Inferior parietal cortex (tissue), 1 donor: Measurements from ENCODE around the gene IQCF6.
A peak's percentile ranks its signal among the peaks of the same experiment; 100 is the strongest.
"Not testable (repeated sequence)": the region's sequence is repeated elsewhere in the genome, so short reads cannot be mapped to it uniquely, and the experiment has no call there.

ENCODE experiments used
- DNase-seq: peaks from one replicate; pipeline ENCODE4 v3.0.0-alpha.2; 2016; ENCODE audit errors: extremely low spot score

IQCF6 gene

DNA sequence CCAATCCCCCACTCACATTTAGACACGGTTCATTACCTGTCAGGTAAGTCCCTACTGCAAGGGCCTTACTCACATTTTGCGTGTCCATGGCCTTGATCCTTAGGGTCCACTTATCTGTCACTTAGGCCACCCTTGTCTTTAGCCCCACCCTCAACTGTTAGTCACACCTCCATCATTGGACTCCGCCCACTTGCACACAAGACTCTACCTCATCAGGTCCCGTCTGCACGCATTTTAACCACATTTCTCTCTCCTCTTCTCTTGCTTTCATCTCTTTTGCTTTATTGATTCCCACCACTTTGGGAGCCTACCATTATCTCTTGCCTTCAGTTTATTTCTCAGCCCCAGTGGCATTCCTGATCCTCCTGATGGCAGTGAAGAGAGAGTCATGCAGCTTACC lies at the start of gene IQCF6:
TSS of gene IQCF6 (minus strand) at position 101 of the 400 bp plus-strand sequence. CDS start at position 88, 13 bp downstream.
- no peak for DNase-seq

DNA sequence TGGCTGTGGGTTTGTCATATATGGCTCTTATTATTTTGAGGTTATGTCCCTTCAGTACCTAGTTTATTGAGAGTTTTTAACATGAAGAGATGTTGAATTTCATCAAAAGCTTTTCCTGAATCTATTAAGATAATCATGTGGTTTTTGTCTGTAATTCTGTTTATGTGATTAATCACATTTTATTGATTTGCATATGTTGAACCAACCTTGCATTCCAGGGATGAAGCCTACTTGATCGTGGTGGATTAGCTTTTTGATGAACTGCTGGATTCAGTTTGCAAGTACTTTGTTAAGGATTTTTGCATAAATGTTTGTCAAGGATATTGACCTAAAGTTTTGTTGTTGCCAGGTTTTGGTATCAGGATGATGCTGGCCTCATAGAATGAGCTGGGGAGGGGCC lies 49.3 kb upstream of the IQCF6 start:
- DNase-seq = no peak

DNA sequence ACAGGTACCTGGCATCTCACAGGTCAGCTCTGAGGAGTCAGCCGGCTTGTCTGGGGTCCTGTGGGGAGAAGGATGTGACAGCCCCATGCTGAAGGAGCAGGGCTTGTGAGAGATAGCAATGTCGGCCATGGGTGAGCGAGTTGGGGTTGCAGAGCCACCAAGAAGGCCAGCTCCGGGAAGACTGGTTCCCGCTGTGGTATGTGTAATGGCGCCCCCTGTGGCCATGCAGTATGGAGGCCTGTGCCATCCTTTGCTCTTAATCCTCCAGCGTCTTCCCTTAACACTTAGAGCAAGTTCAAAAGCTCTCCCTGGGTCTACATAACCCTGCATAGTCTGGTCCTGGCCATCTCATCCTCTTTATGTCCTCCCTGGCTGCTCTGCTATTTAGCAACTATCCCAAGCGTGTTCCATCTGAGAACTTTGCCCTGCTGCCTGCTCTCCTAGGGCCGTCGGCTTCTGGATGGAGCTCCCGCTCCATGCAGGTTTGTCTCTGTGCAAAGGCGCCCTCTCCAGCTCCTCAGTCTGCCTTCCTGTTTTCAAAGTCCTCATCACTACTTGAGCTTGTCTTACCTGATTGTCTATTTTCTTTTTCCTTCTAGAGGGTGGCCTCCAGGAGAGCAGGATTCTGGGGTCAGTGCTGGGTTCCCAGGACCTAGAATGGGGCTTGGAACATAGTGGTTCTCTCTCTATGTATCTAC lies 40.8 kb upstream of the IQCF6 start:
- no peak for DNase-seq

DNA sequence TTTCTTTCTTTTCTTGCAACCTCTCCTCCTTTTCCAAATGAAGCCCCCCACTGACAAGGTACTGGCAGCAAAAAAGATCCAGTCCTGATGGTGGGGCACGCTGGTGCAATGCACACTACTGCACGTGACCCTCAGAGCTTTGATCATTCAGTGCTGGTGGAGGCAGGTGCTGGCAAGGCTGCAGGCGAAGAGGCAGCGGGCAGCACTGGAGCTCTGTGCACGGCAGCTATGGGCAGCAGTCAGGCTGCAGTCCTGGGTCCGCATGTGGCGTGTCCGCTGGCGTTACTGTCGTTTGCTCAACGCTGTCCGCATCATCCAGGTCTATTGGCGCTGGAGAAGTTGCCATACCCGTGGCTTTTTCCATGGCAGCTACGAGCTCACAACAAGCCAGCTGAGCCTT lies 40.1 kb upstream of the IQCF6 start:
- no peak for DNase-seq

GRCh38 chr3:51817375-51817774 lies 38.3 kb upstream of the IQCF6 start:
- DNase-seq = no peak

DNA sequence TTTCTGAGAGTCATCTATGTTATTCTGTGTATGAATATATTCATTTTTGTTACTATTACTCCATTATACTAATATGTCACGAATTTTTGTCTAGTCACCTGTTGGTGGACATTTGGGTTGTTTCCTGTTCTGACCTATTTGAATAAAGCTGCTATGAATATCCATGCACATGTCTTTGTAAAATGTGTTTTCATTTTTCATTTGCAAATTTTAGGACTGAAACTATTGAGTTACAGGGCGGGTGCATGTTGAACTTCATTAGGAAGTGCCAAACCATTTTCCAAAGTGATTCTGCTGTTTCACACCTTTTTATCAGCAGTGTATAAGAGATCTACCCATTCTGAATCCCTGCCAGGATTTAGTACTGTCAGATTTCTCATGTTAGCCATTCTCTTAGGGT lies 37.7 kb upstream of the IQCF6 start:
- DNase-seq = no peak

DNA sequence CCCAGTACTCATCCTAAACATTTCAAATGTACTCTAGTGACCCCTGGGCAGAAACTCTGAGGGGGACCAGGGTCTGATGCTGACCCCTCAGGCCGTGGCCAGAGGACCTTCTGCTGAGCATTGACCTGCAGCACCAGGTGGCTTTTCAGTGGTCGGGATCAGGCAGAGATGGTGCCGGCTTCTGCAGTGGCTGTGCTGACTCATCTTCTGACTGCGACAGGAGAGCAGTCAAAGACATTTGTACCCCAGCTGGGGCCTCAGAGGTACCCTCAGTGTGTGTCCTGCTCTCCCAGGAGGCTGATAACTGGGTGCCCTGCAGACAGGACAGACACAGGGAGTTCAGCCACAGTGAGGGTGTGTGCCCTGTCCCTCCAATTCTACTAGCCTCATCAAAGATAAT lies 36.6 kb upstream of the IQCF6 start:
- DNase-seq = no peak

- no peak for DNase-seq
Measured at GRCh38 chr3:51814034-51814433, 35.0 kb upstream of the IQCF6 start.

- DNase-seq = no peak
Measured at GRCh38 chr3:51813539-51813938, 34.5 kb upstream of the IQCF6 start.

- DNase-seq = no peak
Measured at GRCh38 chr3:51808934-51809333, 29.9 kb upstream of the IQCF6 start.

DNA sequence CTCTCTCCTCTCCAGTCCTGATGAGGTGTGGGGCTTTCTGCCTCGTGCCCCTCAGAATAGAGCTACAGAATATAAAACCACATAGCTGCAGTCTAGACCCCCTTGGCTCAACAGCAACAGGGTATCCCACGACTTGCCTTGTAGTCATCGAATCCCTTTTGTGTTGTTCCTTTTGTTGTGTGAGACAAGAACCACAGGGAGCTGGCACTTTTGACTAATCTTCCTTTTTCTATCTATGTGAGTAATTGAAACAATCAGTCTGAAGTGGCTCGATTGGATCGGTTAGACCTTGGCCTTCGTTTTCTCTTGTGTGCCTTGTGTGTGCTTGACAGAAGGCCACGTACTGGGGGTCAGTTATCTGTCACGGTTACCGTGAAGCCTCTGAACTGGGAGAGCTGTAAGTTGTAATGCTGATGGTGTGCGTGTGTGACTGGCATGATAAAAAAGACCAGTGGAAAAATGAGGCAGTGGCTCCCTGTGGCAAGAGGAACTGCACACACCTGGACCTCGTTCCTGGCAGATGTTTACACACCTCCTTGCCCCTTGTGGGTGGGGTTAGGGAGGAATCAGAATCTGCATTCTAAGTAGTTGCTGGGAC lies 23.2 kb upstream of the IQCF6 start:
- DNase-seq = no peak

DNA sequence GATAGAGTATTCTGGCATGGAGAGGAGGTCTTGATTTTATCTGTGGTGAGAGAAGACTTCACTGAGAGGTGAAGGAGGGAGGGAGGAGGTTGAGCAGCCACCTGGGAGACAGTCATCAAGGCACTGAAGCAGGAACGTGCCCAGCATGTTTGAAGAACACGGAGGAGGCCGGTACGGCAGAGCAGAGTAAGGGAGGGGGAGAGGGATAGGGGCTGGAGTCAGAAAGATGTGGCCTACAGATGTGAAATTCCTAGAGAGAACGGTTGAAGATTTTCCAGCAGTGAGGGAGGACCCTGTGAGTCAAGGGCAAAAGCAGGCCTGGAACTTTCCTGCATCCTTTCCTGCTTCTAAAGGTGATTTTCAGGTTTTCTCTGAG lies 21.7 kb upstream of the IQCF6 start:
- DNase-seq = no peak

DNA sequence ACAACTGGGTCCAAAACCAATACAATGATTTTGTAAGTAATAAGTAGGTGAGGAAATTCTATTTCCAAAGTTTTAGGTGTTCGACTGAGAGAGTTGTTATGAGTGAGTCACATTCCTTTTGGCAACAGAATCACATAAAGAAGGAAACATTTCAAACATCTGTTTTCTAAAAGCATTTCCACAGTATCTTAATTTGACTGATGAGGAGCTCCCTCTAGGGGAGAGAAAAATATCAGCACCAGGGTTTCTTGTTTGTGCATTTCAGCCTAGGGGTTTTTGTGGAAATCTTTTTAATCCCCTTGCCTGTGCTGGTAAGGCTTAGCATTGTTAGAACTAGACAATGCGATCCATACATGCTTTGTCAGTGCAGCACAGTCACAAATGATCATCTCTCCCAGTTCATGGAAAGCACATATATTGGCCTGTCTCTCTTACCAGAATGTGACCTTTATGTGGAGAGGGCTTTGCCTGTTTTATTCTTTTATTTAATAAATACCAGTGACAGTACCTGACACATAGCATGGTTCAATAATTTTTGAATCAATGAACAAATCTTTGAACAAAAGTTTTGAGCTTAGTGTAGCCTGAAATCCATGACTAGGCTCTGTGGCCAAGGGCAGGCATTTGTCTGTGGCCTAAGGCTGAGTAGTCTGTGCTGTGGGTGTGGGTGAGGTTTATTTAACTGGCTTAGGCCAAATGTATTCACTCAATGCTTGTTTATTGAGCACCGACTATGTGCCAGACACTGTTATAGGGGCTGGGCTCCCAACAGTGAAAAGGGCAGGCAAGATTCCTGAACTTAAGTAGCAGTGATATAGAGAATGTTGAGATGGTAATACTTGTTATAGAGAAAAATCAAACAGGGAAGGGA lies 21.1 kb upstream of the IQCF6 start:
- DNase-seq = peak; percentile 84

DNA sequence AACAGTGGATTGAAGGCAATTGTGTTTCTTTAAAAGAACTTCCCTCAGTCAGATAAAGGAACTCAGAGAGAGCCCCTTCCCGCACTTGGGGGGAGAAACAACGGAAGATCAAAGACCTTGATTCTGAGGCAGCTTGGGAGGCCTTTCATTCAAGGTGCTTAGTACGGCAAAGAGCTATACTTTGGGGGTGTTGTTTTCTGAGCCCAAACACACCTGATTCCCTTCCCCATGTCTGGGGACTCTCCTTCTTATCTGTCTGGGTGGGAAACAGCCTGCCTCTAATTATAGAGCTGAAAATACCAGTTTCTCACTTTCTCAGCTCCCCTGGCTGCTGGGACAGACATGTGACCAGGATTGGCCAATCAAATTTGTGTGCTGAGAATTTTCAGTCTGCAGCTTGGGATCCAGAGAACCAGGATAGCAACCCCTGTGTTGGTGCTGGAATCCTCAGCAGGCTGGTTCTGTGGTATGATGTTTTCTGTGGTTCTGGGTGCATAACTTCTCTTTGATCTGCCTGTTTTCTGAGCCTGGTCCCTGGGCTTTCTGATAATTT lies 19.4 kb upstream of the IQCF6 start:
- peak; percentile 15 for DNase-seq

- no peak for DNase-seq
Measured at GRCh38 chr3:51796854-51797253, 17.8 kb upstream of the IQCF6 start.

DNA sequence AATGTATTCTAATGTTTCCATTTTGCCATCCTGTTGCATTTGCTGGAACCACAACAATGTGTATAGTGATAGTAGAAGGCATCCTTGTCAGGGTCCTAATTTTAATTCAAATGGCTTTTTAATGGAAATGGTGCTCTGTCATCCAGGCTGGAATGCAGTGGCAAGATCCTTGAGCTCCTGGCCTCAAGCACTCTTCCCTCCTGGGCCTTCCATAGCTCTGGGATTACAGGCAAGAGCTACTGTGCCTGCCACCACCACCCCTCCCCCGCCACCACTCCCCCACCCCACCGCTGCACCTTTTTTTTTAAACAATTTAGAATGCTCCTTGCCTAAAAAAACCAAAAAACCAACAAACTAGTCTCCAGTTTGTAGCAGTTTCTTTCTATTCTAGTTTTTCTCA lies 15.2 kb upstream of the IQCF6 start:
- no peak for DNase-seq

GRCh38 chr3:51792206-51792605 lies 13.2 kb upstream of the IQCF6 start:
- no peak for DNase-seq

DNA sequence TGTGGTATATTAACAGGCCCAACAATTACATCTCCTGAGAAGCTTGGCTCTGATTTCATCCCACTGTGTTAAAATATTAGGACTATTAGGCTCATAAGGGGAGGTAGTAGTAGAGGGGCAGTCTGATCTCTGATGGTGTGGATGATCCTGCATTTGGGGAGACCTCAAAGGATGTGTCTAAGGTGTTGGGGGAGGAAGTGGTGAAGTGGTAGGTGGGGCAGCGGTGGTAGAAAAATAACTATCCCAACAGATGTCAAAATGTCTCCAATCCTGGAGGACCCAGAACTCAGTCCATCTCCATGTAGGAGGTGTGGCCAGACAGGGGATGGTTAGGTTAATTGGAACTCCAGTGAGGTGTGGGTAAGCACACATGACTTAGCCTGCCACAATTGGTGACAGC lies 10.4 kb upstream of the IQCF6 start:
- DNase-seq = no peak

- DNase-seq = not testable (repeated sequence)
Measured at GRCh38 chr3:51787576-51787975, 8.5 kb upstream of the IQCF6 start.

DNA sequence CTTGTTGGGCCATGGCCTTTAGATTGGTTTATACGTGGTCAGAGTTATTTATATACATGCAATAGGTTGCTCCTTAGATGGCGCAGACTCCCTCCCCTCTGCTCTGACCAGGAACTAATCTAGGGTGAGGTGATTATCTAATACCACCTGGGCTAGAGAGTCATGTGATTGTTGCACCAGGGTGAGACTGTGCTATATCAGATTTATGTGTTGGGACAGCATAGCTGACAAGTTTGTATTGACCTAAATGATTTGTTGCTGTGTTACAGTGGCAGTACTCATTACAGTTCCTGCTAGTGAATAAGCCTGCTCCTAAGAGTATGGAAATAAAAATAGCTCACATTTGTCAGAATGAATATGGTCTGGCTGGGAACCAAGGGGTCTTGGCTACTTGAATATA lies 7.2 kb upstream of the IQCF6 start:
- no peak for DNase-seq

- DNase-seq = no peak
Measured at GRCh38 chr3:51778554-51778953, 483 bp downstream of the IQCF6 start.

DNA sequence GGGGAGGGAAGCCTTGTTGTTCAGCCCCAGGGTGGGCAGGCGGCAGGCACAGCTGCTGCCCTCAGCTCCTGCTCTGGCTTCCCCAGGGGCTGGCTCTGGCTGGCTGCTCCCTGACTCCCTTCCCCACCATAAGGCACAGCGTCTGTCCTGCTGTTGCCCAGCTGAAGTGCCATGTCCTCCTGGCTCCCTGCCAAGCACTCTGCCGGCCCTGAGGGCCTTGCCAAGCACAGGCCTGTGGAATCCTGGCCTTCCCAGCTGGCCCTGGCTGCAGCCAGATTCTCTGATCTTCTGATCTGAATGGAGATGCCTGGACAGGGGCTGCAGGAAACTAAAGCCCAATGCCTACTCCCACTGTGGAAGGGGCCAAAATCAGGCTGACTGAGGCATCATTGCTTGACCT lies 1.1 kb downstream of the IQCF6 start:
- no peak for DNase-seq
